Small intestine (tissue), 7 donors: ENCODE results near the gene CBX2. TPM values are rescaled to one million over a fixed set of nuclear protein-coding genes. Genes with fewer than 3 reads are reported as not detected.
"Not testable (repeated sequence)": the region's sequence is repeated elsewhere in the genome, so short reads cannot be mapped to it uniquely, and the experiment has no call there.

Experiments
- DNase-seq, 2 donors: peaks; one replicate each; pipeline versions ENCODE4 v3.0.0 to v3.0.0-alpha.2; 2013
- FAIRE-seq: peaks from 2 replicates; lab custom pipeline; 2012; peaks lifted over from hg19 to GRCh38; lab: Jason Lieb, UNC
- H3K27ac ChIP-seq, 3 donors: one replicate each; pipeline ENCODE4 v1.5.1; 2013; ENCODE audit warnings: low read length in 2 of 3, mild to moderate bottlenecking in 2 of 3, control low read depth in 1 of 3, inconsistent platforms in 1 of 3, low read depth in 1 of 3, moderate library complexity in 1 of 3
- H3K27me3 ChIP-seq, 3 donors: one replicate each; pipeline ENCODE4 v1.6.1; 2013; ENCODE audit warnings: low read length in 3 of 3, inconsistent platforms in 1 of 3; ENCODE audit not compliant: control insufficient read depth in 3 of 3, insufficient read depth in 3 of 3
- H3K36me3 ChIP-seq, 3 donors: one replicate each; pipeline ENCODE4 v1.6.1; 2013; ENCODE audit warnings: low read length in 3 of 3, inconsistent platforms in 1 of 3, low read depth in 1 of 3, mild to moderate bottlenecking in 1 of 3, moderate library complexity in 1 of 3; ENCODE audit not compliant: control insufficient read depth in 3 of 3, insufficient read depth in 2 of 3
- H3K4me1 ChIP-seq, 3 donors: one replicate each; pipeline ENCODE4 v1.6.1; 2013; ENCODE audit warnings: low read length in 2 of 3, inconsistent platforms in 1 of 3, low read depth in 1 of 3, mild to moderate bottlenecking in 1 of 3, moderate library complexity in 1 of 3; ENCODE audit not compliant: control insufficient read depth in 3 of 3, insufficient read depth in 2 of 3
- H3K4me3 ChIP-seq, 3 donors: one replicate each; pipeline ENCODE4 v1.5.1; 2013; ENCODE audit warnings: low read length in 3 of 3, control low read depth in 1 of 3, inconsistent platforms in 1 of 3, low read depth in 1 of 3, mild to moderate bottlenecking in 1 of 3, moderate library complexity in 1 of 3
- H3K9me3 ChIP-seq, 2 donors: one replicate each; pipeline ENCODE4 v1.6.1; 2013; ENCODE audit warnings: low read depth in 1 of 2, low read length in 1 of 2; ENCODE audit not compliant: control insufficient read depth in 2 of 2, insufficient read depth in 1 of 2
- WGBS, 3 donors: extraction: QIAGEN DNeasy Blood & Tissue Kit; methylation state at CpG; one replicate each; pipeline ENCODE4 v1.1.7; 2013; 5-methylcytosine and 5-hydroxymethylcytosine counted together
- polyA plus RNA-seq, 4 donors: library from polyadenylated mRNA; stranded (reverse) in 3 of 4; unstranded in 1 of 4; fragments of 200-250 nt in 3 of 4; fragments of 120-200 nt in 1 of 4; gene quantifications; one replicate each; pipeline versions ENCODE4 v1.2.1 to v1.2.3, GENCODE V29; 2013
- donor health status: healthy with polysubstance abuse.
- donor health status: control.
- donor health status: control.
- donor health status: Bipolar disorder and iron deficiency.
- donor health status: healthy.

Gene CBX2
- polyA plus RNA-seq, 4 donors, result 0.22 to 12.0 (median 2.1) TPM

GRCh38 chr17:79765708-79766107 is 12.2 kb upstream of the CBX2 start:
- Histone ChIP-seq H3K27ac (no peak overlapping the region), H3K4me3 (no peak overlapping the region), H3K27me3 (peaks cover 0 to 3% (median 2%) of the 10 kb centered on the region in 3 donors), H3K36me3 (no peaks in the 10 kb centered on the region), H3K9me3 (no peaks in the 10 kb centered on the region), H3K4me1 (no peaks in the 10 kb centered on the region)
- DNase-seq, result no peak
- WGBS, 3 donors, result 69 to 85% (median 79%) methylated on average over 3 of the region's 3 CpGs
- no peak for FAIRE-seq

- H3K27ac ChIP-seq, result no peak overlapping the region
- no peak for DNase-seq
- peaks cover 0 to 12% (median 5%) of the 10 kb centered on the region in 3 donors for H3K27me3 ChIP-seq
- no peak overlapping the region for H3K4me3 ChIP-seq
- no peaks in the 10 kb centered on the region for H3K36me3 ChIP-seq
- no peaks in the 10 kb centered on the region for H3K4me1 ChIP-seq
- no peaks in the 10 kb centered on the region for H3K9me3 ChIP-seq
- FAIRE-seq, result no peak
- 81 to 88% (median 83%) methylated on average over 28 of the region's 28 CpGs for WGBS, 3 donors
These were observed 8.1 kb upstream of the CBX2 start for GRCh38 chr17:79769570-79770506.

GRCh38 chr17:79771276-79771675 is 6.7 kb upstream of the CBX2 start:
- no peak for FAIRE-seq
- peaks cover 0 to 17% (median 7%) of the 10 kb centered on the region in 3 donors for H3K27me3 ChIP-seq
- 77 to 86% (median 78%) methylated on average over 6 of the region's 6 CpGs for WGBS, 3 donors
- no peak overlapping the region for H3K27ac ChIP-seq
- H3K9me3 ChIP-seq, result no peaks in the 10 kb centered on the region
- H3K4me1 ChIP-seq, result peaks cover 0 to 8% (median 0%) of the 10 kb centered on the region in 3 donors
- H3K36me3 ChIP-seq, result no peaks in the 10 kb centered on the region
- no peak for DNase-seq
- H3K4me3 ChIP-seq, result no peak overlapping the region

GRCh38 chr17:79772726-79773125 is 5.2 kb upstream of the CBX2 start:
- WGBS, 3 donors, result 48 to 83% (median 56%) methylated on average over 8 to 9 of the region's 9 CpGs
- not testable (repeated sequence) for H3K9me3 ChIP-seq, DNase-seq, H3K36me3 ChIP-seq, FAIRE-seq, H3K4me3 ChIP-seq, H3K27ac ChIP-seq
- Histone ChIP-seq H3K4me1 (peaks cover 0 to 20% (median 0%) of the 10 kb centered on the region in 3 donors), H3K27me3 (peaks cover 0 to 23% (median 11%) of the 10 kb centered on the region in 3 donors)

DNA sequence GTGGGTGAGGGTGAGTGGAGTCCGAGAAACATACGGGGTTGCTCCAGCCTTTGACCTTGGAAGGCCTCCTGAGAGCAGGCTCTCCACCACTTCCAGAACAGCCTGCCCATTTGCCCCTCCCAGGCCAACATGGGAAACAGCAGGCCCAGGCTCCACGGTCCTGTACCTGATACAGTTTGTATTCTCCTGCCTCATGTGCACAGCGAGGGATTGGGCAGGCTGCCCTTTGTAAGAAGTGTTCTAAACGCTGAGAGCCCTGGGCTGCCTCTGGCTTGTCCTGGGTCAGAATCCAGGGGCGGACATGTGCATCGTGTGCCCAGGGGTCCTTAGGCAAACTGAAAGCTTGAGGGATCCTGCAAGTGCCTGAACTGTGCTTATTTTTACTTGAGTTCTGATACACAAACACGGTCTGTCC is 3.4 kb upstream of the CBX2 start:
- H3K9me3 ChIP-seq, result no peaks in the 10 kb centered on the region
- no peak overlapping the region for H3K27ac ChIP-seq
- 56 to 82% (median 62%) methylated on average over 8 of the region's 8 CpGs for WGBS, 3 donors
- H3K4me1 ChIP-seq, result peaks cover 0 to 29% (median 0%) of the 10 kb centered on the region in 3 donors
- FAIRE-seq (no peak), DNase-seq (no peak)
- no peak overlapping the region for H3K4me3 ChIP-seq
- peaks cover 4 to 20% (median 9%) of the 10 kb centered on the region in 3 donors for H3K27me3 ChIP-seq
- H3K36me3 ChIP-seq, result no peaks in the 10 kb centered on the region

GRCh38 chr17:79775632-79776031 is 2.3 kb upstream of the CBX2 start:
- peaks cover 0 to 4% (median 0%) of the 10 kb centered on the region in 3 donors for H3K36me3 ChIP-seq
- no peak overlapping the region for H3K4me3 ChIP-seq
- no peak for FAIRE-seq
- H3K27ac ChIP-seq, result no peak overlapping the region
- WGBS, 3 donors, result 64 to 80% (median 79%) methylated on average over 6 of the region's 6 CpGs
- no peak for DNase-seq
- peaks cover 0 to 38% (median 0%) of the 10 kb centered on the region in 3 donors for H3K4me1 ChIP-seq
- no peaks in the 10 kb centered on the region for H3K9me3 ChIP-seq
- H3K27me3 ChIP-seq, result peaks cover 4 to 20% (median 9%) of the 10 kb centered on the region in 3 donors

DNA sequence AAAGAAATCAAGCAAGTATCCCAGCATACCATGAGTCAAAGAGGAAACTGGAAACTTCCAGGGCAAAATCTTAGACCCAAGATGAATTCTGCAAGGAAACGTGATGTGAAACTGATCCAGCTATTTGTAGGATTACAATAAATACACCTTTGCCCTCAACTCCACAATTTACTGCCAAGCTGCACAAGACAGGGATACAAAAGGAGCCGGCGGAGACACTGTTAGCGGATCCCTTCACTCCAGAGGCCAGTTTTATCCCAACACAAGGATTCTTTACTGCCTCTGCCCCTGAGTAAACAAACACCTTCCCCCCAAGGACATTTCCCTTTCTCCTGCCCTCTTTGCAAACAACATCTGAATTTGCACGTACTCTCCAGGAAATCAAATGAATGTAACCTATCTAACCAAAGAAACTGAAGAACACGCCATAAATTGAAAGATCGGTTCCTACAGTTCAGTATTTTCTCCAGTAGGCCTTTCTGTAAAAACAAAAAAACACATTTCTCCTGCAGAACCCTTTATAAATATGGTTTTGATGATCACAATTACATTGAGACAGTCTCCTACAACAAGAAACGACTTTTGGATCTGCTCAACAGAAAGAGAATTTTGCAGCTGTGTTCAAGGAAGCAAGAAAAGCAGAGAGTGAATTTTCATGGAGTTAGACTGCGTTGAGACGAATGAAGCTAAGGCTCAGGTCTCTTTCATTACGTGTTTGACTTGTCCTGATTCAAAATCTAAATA is 1.4 kb upstream of the CBX2 start:
- Histone ChIP-seq H3K36me3 (peaks cover 0 to 8% (median 0%) of the 10 kb centered on the region in 3 donors), H3K9me3 (no peaks in the 10 kb centered on the region), H3K27ac (peak overlapping the region in 1 of 3 donors; percentile 24), H3K4me1 (peaks cover 0 to 42% (median 0%) of the 10 kb centered on the region in 3 donors), H3K27me3 (peaks cover 4 to 23% (median 9%) of the 10 kb centered on the region in 3 donors), H3K4me3 (peak overlapping the region in 1 of 3 donors; percentile 44)
- FAIRE-seq (no peak), DNase-seq (peak in 1 of 2 donors; percentile 75)
- 13 to 44% (median 30%) methylated on average over 11 of the region's 11 CpGs for WGBS, 3 donors
